22Rv1 (cell line): ENCODE results near the gene ZNF618.

Experiments used
- ZFX ChIP-seq: fragments of 450-650 bp; IDR thresholded peaks from 2 replicates; pipeline ENCODE4 v1.6.1; 2017; ENCODE audit warnings: antibody characterized with exemption, borderline replicate concordance
- TF ChIP-seq, protein P1 (sequence below): fragments of 450-650 bp; IDR thresholded peaks from 2 replicates; pipeline ENCODE4 v1.5.1; 2017; ENCODE audit warnings: mild to moderate bottlenecking

DNA sequence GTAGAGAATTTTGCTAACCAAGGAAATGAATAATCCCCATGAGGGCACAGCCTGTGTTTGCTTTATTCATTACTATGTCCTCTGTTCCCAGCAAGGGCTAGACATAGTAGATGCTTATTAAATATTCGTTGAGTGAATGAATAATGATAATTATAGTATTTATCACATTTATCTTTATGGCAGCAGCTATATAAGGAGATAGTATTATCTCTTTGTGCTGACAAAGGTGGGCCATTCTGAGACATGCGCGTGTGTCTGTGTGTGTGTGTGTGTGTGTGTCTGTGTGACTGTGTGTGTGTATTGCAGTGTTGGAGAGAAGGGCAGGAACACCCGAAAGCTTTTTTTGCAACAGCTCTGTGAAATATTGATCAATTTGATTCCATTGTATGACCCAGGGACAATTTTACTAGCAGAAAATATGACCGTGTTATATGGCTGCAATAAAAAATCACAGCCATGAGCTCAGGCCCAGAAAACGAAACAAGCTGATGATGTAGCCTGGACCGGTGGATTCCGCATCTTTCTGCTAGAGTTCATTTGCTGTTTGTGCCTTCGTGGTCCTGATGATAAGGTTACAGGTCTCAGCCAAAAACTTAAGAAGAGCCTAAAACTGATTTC lies 39.8 kb downstream of the ZNF618 start:
- TF ChIP-seq, protein P1, sequence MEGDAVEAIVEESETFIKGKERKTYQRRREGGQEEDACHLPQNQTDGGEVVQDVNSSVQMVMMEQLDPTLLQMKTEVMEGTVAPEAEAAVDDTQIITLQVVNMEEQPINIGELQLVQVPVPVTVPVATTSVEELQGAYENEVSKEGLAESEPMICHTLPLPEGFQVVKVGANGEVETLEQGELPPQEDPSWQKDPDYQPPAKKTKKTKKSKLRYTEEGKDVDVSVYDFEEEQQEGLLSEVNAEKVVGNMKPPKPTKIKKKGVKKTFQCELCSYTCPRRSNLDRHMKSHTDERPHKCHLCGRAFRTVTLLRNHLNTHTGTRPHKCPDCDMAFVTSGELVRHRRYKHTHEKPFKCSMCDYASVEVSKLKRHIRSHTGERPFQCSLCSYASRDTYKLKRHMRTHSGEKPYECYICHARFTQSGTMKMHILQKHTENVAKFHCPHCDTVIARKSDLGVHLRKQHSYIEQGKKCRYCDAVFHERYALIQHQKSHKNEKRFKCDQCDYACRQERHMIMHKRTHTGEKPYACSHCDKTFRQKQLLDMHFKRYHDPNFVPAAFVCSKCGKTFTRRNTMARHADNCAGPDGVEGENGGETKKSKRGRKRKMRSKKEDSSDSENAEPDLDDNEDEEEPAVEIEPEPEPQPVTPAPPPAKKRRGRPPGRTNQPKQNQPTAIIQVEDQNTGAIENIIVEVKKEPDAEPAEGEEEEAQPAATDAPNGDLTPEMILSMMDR: no peak
- no peak for TF ChIP-seq ZFX
